GM18868 (cell line): ENCODE data around the gene EFCAB14.
"Not testable (repeated sequence)": the region's sequence is repeated elsewhere in the genome, so short reads cannot be mapped to it uniquely, and the experiment has no call there.

ENCODE experiments used
- ATAC-seq: cut with Tn5 transposase; IDR thresholded peaks from one replicate; pipeline ENCODE4 v1.9.1; 2021; ENCODE audit warnings: mild to moderate bottlenecking, moderate library complexity; ENCODE audit not compliant: unreplicated experiment

The EFCAB14 gene

DNA sequence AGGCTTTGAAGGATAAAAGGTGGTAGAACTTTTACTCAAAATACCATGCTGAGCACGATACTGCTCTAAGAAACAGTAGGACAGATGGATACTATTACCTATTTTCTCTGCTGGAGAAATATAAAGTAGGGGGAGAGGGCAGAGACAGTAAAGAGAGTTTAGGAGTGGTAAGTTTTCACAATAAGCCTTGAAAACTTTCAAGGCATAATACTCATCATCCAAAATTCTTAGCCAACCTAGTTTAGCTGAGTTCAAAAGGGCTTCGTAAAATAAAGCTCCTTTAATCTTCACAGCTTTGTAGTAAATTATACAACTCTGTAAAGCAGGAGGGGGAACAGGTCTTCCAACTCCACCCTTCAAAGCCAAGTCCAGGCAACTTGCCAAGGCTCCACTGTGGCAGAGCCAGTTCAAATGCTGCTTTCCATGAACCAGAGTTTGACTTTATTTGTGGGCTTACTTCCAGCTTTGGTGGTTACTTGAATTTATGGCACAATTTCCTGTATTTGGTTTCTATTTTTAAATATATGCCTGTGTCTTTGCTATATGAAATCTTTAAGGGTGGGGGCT lies 31.7 kb downstream of the EFCAB14 start:
- no peak for ATAC-seq

DNA sequence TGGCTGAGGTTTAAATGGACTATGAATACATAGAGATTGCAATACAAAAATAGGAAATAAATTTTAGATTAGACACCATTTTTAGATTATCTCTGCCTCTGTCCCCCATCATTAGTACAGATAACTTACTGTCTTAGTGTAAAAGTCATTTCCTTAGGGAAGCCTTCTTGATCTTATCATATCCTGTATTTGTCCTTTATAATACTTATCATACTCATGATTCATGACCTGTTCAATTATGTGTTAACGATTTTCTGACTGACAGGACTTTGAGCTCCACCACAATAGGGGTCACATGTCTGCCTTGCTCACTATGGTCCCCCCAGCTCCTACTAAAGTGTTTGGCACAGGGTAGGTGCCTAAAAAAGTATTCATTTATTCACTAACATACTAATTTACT lies 32.7 kb downstream of the EFCAB14 start:
- ATAC-seq: no peak

DNA sequence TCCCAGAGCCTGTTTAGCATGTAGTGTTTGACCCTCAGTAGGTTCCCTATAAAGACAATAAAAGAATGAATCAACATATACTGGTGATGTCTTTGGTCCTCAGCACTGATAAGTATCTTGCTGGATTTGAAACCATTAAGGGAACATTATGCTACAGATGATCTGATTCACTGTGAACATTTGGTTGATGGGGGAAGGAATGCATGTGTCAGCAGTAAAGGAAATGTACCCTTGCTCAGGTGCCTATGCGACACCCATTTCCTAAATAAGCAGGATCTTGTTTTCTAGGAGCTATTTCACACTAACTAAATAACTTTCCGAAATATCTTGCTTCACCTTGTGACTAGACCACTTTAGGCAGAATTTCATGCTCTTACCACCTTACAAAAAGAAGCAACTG lies 34.2 kb downstream of the EFCAB14 start:
- ATAC-seq: no peak

DNA sequence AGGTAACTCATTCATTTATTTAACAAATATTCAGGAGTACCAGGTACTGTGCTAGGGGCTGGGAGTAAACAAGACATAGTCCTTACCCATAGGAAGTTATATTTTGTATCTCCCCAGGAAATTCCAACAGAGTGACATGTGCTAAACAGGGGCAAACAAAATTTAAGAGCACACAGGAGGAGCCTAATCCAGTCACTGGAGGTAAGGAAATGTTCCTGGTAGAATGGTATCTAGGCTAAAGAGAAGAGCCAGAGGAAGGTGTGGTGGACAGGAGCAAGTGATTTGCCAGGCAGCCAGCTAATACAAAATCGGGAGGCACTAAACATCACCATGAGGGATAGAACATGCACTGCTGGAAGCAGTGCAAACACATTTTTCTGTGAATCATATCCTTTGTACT lies 36.9 kb downstream of the EFCAB14 start:
- ATAC-seq: no peak

DNA sequence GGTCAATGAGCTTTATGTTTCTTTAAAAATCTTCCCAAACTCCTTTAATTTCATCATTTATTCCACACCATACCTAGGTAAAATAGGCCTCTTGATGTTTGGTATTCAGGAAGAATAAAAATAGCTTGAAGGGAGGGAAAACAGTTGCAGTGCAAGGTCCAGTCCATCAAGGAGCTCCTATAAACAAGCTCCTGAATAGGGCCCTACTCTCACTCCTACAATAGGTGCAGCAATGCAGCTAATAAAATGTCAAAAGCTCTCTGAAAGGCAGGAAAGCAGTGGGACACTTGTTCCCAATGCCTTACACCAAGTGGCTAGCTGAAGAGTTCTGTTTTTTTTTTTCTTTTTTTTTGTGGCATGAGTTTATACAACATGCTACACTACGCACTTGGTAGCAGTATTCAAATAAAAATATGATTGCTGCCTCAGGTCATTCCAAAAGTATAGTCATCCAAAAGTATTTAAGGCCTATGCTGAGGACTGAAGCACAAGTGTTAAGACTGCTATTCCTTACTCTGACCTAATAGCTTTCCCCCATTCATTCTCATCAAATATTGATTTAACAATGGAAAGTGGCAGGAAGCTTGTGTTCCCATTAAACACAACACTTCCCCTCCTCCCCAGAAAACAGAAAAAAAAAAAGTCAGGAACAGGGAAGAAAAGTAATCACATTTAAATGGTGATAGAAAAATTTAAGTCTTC lies 37.4 kb downstream of the EFCAB14 start:
- no peak for ATAC-seq

DNA sequence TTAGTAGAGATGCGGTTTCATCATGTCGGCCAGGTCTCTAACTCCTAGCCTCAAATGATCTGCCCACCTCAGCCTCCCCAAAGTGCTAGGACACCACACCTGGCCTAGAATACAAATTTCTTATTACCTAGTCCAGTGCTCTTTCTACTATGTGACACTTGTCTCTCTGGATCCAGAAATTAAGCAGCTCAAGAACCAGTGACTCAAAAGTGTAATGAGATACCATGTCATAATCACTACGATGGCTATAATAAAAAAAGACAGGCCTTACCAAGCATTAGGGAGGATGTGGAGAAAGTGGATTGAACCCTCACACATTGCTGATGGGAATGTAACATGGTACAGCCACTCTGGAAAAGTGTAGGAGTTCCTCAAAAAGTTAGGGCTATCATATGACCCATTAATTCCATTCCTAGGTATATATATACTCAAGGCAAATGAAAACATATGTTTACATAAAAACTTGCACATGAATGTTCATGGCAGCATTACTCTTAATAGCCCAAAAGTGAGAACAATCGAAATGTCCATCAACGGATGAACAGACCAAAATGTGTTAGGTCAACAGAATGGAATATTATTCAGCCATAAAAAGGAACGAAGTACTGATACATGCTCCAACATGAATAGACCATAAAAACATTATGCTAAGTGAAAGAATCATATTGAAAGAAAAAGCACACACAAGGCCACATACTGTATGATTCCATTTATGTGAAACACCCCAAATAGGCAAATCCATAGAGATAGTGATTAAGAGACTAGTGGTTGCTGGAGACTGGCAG lies 38.9 kb downstream of the EFCAB14 start:
- no peak for ATAC-seq

DNA sequence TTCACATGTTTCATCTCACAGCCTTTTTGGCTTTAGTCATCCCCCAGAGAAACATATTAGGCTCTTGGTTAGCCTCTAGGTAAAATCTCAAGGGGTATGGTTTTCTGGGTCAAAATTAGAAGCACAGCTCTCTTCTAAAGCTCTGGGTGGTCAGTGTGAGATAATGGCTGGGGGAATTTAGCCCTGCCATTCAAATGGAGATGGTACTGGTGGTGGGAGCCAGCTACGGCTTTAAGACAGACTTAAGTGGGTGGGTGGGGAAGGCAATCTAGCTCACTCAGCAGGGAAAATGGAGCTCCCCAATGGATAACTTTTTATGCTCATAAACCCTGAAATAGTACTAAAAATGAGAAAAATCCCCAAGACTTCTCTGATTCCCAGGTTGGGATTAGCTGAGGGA lies 41.6 kb downstream of the EFCAB14 start:
- no peak for ATAC-seq

DNA sequence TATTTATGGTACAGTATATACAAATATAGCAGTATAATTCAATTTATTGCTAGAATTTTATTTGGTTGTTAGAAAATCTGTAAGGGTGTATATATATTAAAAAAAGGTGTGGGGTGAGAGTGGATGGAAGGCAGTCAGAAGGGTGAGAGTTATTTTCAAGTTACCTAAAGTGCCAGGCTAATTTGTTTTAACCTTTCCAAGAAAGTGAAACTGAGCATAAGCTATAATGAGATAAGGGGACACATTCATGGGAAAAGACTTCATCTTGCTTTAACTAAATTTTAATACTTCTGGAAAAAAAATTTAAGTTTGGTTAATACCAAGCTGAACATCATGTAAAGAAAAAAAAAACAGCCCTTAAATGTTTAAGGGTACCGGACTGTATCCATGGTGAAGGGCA lies 42.4 kb downstream of the EFCAB14 start:
- no peak for ATAC-seq

DNA sequence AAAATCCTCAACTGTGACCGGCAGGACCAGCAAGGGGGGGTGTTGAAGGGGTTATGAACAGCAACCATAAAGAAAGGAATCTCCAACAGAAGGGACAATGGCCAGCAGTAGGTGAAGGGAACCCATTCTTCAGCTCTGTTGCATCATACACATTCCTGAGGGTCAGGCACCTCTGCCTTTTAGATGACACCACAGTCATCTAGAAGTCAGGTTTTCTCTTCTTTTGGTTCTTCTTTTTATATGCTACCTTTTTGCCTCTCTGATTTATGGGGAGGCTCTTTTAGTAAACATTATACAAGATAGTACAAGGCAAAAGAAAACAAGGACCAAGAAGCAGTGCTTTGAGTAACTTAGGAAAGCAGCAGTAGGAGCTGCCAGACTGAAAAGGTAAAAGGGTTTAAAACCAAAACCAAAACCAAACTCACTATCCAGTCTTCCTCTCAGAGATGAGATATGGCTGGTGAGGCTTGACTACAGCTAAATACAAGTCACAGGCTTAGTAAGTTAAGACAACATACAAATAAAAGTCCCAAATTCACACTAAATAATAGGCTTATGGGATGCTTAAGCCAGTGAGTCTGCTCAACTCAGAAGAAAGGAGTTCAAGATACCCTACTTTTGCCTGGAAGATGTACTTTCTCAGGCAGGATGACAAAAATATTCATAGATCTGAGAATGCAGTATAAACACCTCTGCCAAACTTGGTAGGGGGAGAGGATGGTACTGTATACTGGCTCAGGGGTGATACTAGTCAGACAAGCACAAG lies 43.2 kb downstream of the EFCAB14 start:
- peak; percentile 83 for ATAC-seq

DNA sequence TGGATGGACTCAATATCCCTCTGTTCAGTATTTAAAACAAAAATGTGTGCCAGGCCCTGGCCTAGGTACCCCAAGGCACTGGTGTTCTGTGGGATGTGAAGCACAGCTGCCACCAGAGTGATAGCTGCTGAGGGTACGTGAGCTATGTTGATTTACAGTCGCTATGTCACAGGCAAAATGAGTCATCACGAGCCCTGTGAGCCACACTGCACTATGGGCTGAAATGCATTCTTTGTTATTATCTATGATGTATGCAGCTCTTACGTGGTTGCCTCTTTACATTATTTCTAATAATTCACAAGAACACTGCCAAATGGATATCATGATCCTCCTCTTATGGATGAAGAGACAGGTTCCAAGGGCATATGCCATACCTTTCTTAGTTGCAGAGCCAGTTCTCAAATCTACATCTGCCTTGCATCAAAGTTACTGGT lies 45.1 kb downstream of the EFCAB14 start:
- no peak for ATAC-seq

DNA sequence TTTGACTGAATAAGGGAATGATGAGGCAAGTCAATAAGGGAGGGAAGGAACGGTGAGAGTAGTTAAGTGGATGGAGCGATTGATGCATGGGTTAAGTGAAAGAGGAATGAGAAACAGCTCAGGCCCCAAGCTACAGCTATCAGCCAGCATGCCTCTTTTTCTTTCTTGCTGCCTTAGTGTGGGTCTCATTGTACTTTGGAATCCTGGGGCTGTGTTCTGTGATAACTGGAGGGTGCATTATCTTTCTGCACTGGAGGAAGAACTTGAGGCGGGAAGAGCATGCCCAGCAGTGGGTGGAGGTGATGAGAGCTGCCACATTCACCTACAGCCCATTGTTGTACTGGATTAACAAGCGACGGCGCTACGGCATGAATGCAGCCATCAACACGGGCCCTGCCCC lies 46.2 kb downstream of the EFCAB14 start:
- ATAC-seq: no peak

DNA sequence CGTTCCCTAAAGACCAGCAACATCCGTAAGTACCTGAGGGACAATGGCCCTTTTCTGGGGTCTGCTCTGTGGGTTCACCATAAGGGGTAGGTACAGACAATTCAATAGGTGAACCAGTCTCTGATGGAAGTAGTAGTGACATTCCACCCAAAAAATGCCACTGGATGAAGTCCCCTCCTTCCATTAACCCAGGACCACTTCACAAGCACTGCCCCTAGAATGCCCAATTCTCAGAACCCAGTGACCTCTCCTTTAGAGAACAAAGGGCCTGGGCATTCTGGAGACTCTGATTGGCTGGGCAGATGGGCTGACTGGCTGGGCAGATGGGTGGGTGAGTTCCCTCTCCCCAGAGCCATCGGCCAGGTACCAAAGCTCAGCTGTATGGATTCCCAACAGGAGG lies 47.4 kb downstream of the EFCAB14 start, which contains the start of gene TEX38:
Gene TEX38, plus strand, starts transcription at position 301 of the 400 bp plus-strand sequence. Its CDS starts 81 bp downstream, at position 382.
- ATAC-seq: no peak

DNA sequence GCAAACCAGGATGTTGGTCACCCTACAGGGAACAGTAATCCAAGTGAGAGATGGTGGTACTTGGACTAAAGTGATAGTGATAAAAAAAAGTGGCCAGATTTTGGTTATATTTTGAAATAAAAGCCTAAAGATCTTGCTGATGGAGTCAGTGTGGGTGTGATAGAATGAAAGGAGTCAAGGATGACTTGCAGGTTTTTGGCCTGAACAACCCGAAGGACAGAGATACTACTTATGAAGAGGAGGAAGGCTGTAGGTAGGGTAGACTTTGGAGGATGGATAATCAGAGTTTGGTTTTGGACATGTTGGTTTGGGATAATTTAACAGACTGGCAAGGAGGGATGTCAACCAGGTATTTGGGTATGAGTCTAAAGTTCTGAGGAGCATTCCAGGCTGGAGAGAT lies 48.8 kb downstream of the EFCAB14 start:
- no peak for ATAC-seq

DNA sequence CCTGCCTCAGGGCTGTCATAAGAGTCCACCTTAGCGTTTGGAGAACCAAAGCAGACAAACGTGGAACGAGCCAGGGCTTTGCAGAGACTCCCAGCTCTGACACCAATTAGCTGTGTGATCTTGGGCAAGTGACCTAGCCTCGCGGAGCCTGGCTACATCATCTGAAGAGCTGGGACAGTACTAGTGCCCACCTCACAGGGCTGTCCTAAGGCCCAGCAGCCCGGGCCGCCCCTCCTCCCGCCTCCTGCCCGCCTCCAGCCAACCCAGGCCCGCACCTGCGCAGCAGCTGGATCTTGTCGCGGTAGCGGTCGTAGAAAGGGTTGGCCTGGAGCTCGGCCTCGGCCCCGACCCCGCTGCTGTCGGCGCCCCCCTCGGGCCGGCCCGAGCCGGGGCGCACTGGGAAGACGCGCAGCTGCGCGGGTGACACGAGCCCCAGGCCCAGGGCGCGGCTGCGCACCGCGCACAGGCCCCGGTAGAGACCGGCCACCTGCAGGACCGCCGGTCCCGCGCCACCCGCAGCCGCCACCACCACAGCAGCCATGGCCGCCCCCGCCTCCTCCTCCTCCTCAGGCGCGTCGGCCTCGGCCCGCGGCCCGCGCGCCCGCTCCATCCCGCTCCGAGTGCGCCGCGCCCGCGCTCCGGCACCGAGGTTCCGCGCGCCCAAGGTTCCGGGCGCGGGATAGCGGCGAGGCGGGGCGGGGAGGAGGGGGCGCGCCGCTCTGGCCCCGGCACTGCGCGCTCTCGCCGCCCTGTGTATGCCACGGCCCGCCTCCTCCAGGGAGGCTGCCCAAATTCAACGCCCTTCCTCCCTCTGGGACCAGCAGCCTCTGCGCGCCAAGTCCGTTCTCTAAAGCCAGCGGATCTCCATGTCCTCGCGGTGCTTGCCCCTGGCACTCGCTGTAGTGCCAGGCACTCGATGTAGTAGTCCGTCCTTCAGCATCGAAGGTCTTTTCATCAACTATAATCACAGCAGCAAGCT lies 50.8 kb downstream of the EFCAB14 start, which contains the start of gene ATPAF1:
Gene ATPAF1, minus strand, starts transcription at position 583 of the 979 bp plus-strand sequence. Its CDS starts 42 bp downstream, at position 541.
- ATAC-seq: peak; percentile 80

DNA sequence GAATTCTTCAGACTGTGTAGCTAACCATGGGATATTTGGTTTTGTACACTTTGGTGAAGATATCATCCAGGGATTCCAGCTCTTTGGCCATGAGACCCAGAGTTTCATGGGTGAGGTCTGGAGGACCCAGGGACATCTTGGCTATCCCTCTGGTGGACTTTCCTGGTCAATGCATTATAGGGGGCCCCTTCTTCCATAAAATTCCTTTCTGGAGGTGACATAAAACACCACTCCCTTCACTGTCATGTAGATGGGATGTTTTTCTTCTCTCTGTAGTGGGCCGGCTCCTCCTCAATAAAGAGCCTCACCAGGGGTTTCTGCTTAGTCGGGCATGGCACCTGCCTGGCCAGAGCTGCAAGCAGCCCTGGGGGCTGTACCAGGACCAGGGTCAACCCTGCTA lies 52.9 kb downstream of the EFCAB14 start:
- no peak for ATAC-seq

DNA sequence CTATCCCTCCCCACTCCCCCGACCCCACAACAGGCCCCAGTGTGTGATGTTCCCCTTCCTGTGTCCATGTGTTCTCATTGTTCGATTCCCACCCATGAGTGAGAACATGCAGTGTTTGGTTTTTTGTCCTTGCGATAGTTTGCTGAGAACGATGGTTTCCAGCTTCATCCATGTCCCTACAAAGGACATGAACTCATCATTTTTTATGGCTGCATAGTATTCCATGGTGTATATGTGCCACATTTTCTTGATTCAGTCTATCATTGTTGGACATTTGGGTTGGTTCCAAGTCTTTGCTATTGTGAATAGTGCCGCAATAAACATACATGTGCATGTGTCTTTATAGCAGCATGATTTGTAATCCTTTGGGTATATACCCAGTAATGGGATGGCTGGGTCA lies 56.0 kb downstream of the EFCAB14 start:
- not testable (repeated sequence) for ATAC-seq

DNA sequence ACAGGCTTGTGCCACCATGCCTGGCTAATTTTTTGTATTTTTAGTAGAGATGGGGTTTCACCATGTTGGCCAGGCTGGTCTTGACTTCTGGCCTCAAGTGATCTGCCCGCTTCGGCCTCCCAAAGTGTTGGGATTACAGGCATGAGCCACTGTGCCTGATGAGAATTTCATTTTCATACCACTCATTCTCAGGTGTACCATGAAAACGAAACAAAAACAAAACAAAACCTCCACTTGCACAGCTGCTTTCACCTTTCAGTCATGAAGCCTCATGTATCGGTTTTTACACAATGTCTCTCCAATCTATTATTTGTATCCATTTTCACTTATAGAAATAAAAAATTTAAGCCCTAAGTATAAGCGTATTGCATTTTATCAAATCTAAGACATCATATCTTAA lies 58.8 kb downstream of the EFCAB14 start:
- peak; percentile 84 for ATAC-seq

DNA sequence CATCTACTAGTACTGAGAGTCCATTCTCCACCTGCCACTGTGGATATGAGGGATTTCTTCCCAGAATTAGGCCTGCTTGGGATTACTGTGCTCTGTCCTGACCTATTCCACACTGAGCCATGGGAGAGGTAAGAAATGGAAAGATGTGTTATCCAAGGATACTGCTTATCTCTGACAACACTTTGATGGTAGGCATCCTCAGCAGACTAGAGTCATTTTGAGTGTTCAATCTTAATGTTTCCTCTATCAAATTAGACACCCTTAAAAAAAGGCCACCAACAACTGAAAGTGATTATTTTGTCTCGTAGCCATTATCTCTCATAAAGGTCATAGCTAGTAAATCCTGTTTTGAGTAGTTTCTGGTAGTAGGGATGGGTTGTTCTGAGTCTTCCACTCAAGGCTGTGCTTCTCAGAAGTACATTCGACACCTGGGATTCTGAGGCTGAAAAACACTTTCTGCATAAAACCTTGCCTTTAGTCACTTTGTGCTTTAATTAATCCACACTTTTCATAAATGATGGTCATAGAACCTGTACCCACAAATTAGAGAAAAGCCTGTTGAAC lies 59.5 kb downstream of the EFCAB14 start:
- no peak for ATAC-seq

DNA sequence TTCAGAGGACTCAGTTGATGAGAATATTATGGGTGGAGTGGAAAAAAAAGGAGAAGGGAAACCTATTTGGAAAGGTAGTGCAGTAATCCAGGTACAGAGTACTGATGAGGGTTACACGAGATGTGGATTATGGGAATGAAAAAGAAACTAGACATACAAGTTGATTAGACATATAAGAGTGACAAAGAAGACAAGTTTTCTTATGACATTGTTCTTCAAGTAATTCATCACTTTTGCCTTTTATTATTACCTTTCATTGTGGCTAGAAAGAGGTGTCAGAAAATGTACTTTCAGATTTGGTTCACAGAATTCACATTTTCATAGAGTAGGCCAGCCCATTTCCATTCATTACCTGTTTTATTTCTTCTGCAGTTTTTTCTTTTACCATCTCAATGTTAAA lies 61.1 kb downstream of the EFCAB14 start:
- no peak for ATAC-seq

DNA sequence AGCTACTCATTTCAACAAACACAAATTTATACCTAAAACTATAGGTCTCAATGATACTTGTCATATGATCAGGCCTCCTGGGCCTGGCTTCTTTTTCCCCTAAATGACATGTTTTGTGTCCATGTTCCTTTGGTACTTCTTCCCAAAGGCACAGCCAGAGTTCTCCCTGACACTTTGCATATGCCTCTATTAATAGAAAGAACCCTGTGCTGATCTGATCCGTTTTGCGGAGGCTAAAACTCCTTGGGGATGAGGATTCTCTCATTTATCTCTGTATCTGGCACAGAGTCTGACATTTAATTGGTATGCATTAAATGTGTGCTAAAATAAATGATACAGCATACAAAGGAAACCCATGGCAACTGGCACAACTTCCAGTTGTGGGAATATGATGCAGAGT lies 62.3 kb downstream of the EFCAB14 start:
- no peak for ATAC-seq
